SU-DHL-6 (cell line): Measurements from ENCODE around the gene LEFTY1.

Experiments
- EZH2phosphoT487 ChIP-seq: fragments of 200-600 bp; sonication (generic), shearing (Covaris generic); conservative IDR thresholded peaks from 2 replicates; pipeline ENCODE4 v1.6.1; 2018; ENCODE audit warnings: mild to moderate bottlenecking, antibody characterized with exemption, low read length, moderate library complexity, mixed read lengths
- TF ChIP-seq, protein P1 (sequence below): fragments of 200-600 bp; sonication (generic); IDR thresholded peaks from one replicate; pipeline ENCODE4 v1.5.1; 2017; ENCODE audit warnings: antibody characterized with exemption, mild to moderate bottlenecking, low read length, moderate library complexity; ENCODE audit not compliant: insufficient read depth, poor library complexity, severe bottlenecking

- TF ChIP-seq, protein P1, sequence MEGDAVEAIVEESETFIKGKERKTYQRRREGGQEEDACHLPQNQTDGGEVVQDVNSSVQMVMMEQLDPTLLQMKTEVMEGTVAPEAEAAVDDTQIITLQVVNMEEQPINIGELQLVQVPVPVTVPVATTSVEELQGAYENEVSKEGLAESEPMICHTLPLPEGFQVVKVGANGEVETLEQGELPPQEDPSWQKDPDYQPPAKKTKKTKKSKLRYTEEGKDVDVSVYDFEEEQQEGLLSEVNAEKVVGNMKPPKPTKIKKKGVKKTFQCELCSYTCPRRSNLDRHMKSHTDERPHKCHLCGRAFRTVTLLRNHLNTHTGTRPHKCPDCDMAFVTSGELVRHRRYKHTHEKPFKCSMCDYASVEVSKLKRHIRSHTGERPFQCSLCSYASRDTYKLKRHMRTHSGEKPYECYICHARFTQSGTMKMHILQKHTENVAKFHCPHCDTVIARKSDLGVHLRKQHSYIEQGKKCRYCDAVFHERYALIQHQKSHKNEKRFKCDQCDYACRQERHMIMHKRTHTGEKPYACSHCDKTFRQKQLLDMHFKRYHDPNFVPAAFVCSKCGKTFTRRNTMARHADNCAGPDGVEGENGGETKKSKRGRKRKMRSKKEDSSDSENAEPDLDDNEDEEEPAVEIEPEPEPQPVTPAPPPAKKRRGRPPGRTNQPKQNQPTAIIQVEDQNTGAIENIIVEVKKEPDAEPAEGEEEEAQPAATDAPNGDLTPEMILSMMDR: no peak
- no peak for TF ChIP-seq EZH2phosphoT487
These were observed 10.3 kb upstream of the LEFTY1 start for GRCh38 chr1:225899044-225899925.
